GM21423 (cell line): ENCODE results near the gene ZFP36L1.

ENCODE experiments used
- ATAC-seq: cut with Tn5 transposase; IDR thresholded peaks from one replicate; pipeline ENCODE4 v1.9.1; 2021; ENCODE audit warnings: mild to moderate bottlenecking, moderate library complexity; ENCODE audit not compliant: unreplicated experiment

Gene ZFP36L1

GRCh38 chr14:68792979-68793733, at the start of gene ZFP36L1:
Gene ZFP36L1 (minus strand): TSS chr14:68793067. CDS start chr14:68792938, 129 bp downstream.
- ATAC-seq = peak; percentile 24

- ATAC-seq = no peak
These were observed 49.4 kb upstream of the ZFP36L1 start for GRCh38 chr14:68842298-68842697.

- no peak for ATAC-seq
These were observed 48.3 kb upstream of the ZFP36L1 start for GRCh38 chr14:68841016-68841809.

- no peak for ATAC-seq
These were observed 47.6 kb upstream of the ZFP36L1 start for GRCh38 chr14:68840454-68840853.

DNA sequence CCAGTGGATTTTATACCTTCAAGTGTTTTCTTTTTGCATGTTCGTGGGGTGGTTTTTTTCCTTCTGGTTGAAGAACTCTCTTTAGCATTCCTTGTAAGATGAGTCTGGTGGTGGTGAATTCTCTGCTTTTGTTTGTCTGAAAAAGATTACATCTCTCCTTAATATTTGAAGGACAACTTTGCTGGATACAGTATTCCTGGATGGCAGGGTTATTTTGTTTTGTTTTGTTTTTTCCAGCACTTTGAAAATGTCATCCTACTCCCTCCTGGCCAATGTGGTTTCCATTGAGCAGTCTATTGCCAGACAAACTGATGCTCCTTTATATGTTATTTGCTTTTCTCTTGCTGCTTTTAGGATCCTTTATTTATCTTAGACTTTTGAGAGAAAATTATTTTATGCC, 43.2 kb upstream of the ZFP36L1 start:
- ATAC-seq = no peak

- ATAC-seq = no peak
These were observed 41.9 kb upstream of the ZFP36L1 start for GRCh38 chr14:68834816-68835215.

- no peak for ATAC-seq
These were observed 35.8 kb upstream of the ZFP36L1 start for GRCh38 chr14:68828698-68829097.

DNA sequence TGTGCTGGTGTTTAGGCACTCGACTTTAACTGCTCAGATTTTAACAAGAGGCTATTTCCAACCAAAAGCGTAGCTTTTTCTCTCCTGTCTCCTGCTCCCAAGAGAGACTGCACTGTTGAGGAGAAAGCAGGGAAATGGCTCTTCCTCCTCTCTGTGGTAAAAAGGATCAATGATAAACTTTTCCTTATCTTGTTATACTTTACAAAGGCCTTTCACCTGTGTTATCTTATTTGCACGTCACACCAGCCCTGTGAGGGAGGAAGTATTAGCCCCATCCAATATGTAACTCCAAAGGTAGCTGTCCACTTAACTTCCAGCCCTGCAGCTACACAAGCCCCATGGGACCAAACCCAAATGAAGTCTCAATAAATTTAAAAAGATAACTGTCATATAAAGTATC, 32.9 kb upstream of the ZFP36L1 start:
- ATAC-seq = no peak

DNA sequence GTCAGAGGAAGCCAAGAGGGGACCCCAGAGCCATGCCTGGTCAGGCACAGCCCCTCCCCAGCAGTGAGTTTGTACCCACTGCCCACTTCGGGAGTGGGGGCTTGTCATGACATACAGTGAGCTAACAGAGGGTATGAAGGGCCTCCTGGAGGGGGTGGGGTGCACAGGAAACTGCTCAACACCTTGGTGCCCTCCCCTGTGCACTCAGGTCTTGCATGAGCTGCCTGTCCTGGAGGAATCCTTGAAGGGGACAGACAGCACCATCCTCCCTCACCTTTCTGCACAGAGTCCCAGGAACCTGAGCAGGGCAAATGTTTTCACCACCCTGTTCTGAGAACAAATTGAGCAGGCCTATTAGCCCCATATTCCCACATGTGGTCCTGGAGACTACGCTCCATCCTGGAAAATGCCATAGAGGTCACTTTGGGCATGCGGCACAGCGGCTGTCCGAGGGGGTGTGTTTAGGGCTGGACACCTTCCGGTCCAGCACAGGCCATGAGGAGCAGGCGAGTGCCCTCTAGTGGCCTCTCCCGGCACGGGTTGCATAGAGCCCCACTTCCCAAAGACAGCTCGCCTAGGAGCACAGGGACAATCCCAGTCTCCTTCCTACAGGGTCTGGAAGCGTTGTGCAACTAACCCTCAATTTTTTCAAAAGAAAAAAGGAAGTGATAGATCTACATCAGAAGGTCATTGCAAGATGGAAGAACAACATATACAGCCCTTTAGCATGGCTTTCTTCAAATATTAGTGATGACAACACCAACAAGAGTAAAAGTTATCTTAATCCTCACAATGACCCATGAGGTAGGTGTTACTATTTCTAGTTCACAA, 31.9 kb upstream of the ZFP36L1 start:
- ATAC-seq = no peak

- ATAC-seq = no peak
These were observed 31.3 kb upstream of the ZFP36L1 start for GRCh38 chr14:68824207-68824516.

- ATAC-seq = no peak
These were observed 30.8 kb upstream of the ZFP36L1 start for GRCh38 chr14:68823434-68824206.

DNA sequence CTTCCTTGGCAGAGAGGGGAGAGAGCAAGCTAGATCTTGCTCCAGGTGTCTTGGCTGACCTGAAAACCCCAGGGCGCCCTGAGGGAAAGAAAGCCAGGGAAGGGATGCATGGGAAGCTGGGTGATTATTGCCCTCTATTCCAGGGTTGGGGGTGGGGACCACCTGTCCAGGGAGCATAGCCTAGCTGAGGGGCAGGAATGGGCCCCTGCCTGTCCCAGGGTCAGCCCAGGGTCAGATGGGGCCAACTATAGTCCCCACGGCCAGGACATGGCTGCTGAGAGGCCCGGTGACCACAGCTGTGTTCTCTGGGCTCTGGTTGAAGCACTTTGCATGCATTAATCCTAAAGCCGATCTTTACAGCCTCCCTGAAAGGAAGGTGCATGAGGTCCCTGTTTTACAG, 30.1 kb upstream of the ZFP36L1 start:
- no peak for ATAC-seq

- ATAC-seq = peak; percentile 58
These were observed 29.3 kb upstream of the ZFP36L1 start for GRCh38 chr14:68822132-68822651.

DNA sequence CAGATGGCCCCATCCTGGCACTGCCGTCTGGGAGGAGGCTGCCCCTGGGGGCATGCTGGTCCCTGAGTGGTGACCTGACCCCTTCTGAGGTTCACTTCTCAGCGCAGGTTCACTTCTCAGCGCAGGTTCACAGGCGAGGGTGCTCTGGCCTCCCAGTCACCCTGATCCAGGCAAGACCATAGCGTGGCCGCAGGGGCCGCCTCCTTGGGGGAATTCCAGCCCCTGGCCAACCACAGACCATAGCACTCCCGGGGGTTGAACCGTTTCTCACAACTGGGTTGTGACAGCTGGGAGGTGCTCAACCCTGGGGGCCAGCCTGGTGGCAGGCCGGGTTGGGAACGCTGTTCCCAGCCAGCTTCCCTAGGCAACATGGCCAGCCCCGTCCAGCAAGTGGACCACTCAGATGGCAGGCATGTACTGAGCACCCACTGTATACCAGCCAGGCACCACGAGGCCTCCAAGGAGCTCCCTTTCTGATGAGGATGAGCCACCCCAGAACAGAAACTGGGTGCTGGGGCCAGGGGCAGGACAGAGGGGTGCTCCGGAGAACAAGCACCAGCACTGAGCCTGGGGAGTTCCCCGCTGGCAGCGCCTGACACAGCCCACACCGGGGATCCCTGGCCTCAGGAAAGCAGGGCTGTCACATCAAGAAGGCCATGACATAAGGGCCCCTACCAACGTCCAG, 28.3 kb upstream of the ZFP36L1 start:
- no peak for ATAC-seq

DNA sequence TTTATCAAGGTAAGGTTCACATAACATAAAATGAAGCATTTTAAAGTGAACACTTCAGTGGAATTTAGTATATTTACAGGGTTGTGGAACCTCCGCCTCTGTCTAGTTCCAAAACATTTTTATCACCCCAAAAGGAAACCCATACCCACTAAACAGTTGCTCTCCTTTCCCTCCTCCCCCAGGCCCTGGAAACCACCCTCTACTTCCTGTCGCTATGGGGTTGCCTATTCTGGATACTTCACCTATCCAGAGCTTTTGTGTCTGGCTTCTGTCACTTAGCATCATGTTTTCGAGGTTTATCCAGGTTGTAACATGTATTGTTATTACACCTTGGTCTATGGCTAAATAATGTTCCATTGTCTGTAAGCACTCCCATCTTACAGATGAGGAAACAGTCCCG, 27.7 kb upstream of the ZFP36L1 start:
- no peak for ATAC-seq

DNA sequence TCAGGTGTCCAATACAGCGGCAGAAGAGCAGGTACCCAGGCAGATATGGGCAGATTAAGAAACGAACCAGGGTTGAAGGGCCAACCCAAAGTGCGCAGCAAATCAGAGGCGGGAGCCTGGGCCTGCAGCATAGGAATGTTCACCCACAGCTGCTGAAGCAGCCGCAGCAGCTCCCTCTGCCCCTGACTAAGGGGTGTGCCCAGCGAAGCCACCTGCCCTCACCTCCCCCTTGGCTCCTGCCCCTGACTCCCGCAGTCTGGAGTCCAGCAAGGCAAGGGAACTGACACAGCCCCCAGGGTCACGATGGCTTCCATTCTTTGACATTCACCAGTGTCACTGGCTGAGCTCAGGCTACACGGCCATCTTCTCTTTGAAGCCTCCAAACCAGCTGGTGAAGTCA, 27.3 kb upstream of the ZFP36L1 start:
- no peak for ATAC-seq

- ATAC-seq = no peak
These were observed 26.4 kb upstream of the ZFP36L1 start for GRCh38 chr14:68819260-68819691.

- no peak for ATAC-seq
These were observed 24.8 kb upstream of the ZFP36L1 start for GRCh38 chr14:68817506-68818212.

- ATAC-seq = no peak
These were observed 24.1 kb upstream of the ZFP36L1 start for GRCh38 chr14:68816943-68817430.
